ENCODE results near the gene SPCS3. TPM values are rescaled to one million over a fixed set of nuclear protein-coding genes. Genes with fewer than 3 reads are reported as not detected.
"Not testable (repeated sequence)": the region's sequence is repeated elsewhere in the genome, so short reads cannot be mapped to it uniquely, and the experiment has no call there.

SPCS3 gene
- polyA plus RNA-seq, 5 donors: 67.9 to 111 (median 85.7) TPM

- DNase-seq: no peak
Measured at GRCh38 chr4:176342384-176342783, 22.6 kb downstream of the SPCS3 start.

- no peak for DNase-seq
Measured at GRCh38 chr4:176343286-176343685, 23.5 kb downstream of the SPCS3 start.

GRCh38 chr4:176345346-176345745 is 25.6 kb downstream of the SPCS3 start:
- DNase-seq: not testable (repeated sequence)

GRCh38 chr4:176346836-176347235 is 27.1 kb downstream of the SPCS3 start:
- not testable (repeated sequence) for DNase-seq

- no peak for DNase-seq
Measured at GRCh38 chr4:176350671-176351070, 30.9 kb downstream of the SPCS3 start.

GRCh38 chr4:176354884-176355283 is 35.1 kb downstream of the SPCS3 start:
- DNase-seq: no peak

GRCh38 chr4:176357359-176358082 is 37.8 kb downstream of the SPCS3 start:
- DNase-seq: no peak

GRCh38 chr4:176358083-176358469 is 38.3 kb downstream of the SPCS3 start:
- DNase-seq: no peak

- DNase-seq: no peak
Measured at GRCh38 chr4:176359590-176359989, 39.8 kb downstream of the SPCS3 start.

- DNase-seq: no peak
Measured at GRCh38 chr4:176360446-176360845, 40.7 kb downstream of the SPCS3 start.

- no peak for DNase-seq
Measured at GRCh38 chr4:176363072-176363471, 43.3 kb downstream of the SPCS3 start.

GRCh38 chr4:176367771-176368465 is 48.2 kb downstream of the SPCS3 start:
- no peak for DNase-seq

- DNase-seq: no peak
Measured at GRCh38 chr4:176376032-176376614, 56.4 kb downstream of the SPCS3 start.

- DNase-seq: peak in 1 of 2 donors; percentile 16
Measured at GRCh38 chr4:176377780-176378179, 58.0 kb downstream of the SPCS3 start.

- DNase-seq: no peak
Measured at GRCh38 chr4:176380352-176381157, 60.8 kb downstream of the SPCS3 start.

Other genes with a start within 250 kb of the SPCS3 start
- gene SPATA4, start 124.4 kb upstream of the SPCS3 start, polyA plus RNA-seq (ENCODE audit: insufficient read depth in 1 of 5, insufficient read length in 5 of 5, low replicate concordance in 1 of 5): 1 to 10 TPM in 3 of 5 donors, under 1 TPM in 2; 0.55 to 1.8 (median 1.3) TPM
- gene ASB5, start 50.7 kb upstream of the SPCS3 start, polyA plus RNA-seq (ENCODE audit: insufficient read depth in 1 of 5, insufficient read length in 5 of 5, low replicate concordance in 1 of 5): 1 to 10 TPM in 1 of 5 donors, under 1 TPM in 4; 0.10 to 4.0 (median 0.39) TPM